HepG2 (cell line): ENCODE measurements around the gene ZNF697. TPM values are rescaled to one million over a fixed set of nuclear protein-coding genes. Genes with fewer than 3 reads are reported as not detected.

Experiments used
- ATAC-seq: fragments of 200-7000 bp; cut with Tn5 transposase; 3 replicates; pipeline ENCODE4 v1.9.1; 2020; ENCODE audit warnings: mild to moderate bottlenecking, moderate library complexity
- BruUV-seq: library from RNA; stranded (reverse); fragments of 400-500 nt; replicated peaks from 2 replicates; lab custom pipeline; 2021; lab: Mats Ljungman, UMichigan
- CTCF ChIA-PET: fragments of 300-600 bp; formaldehyde crosslinking; extraction: SDS; loops from one replicate; lab custom pipeline; 2021; ENCODE audit warnings: low total read pairs, inconsistent platforms, low intra/inter-chr PET ratio; lab: Yijun Ruan, JAX
- POLR2A ChIA-PET: fragments of 350-600 bp; sonication (Branson Sonifier 250); formaldehyde crosslinking; loops from one replicate; lab custom pipeline; 2020; ENCODE audit warnings: antibody characterized with exemption, inconsistent platforms; lab: Yijun Ruan, JAX
- DNase-seq: peaks from one replicate; pipeline ENCODE4 v3.0.0-alpha.2; 2015; ENCODE audit warnings: low spot score
- FAIRE-seq: peaks from 3 replicates; lab custom pipeline; 2011; peaks lifted over from hg19 to GRCh38; lab: Jason Lieb, UNC
- H2AFZ ChIP-seq: one replicate; pipeline ENCODE4 v1.6.1; 2011; ENCODE audit warnings: low read length, inconsistent platforms
- H3K27ac ChIP-seq: fragments of 300-600 bp; 3 replicates; pipeline ENCODE4 v1.8.0; 2011; ENCODE audit warnings: mixed run types, mild to moderate bottlenecking, mixed read lengths, low read length, inconsistent platforms; ENCODE audit not compliant: insufficient read depth; ENCODE audit errors: extremely low read length
- H3K27me3 ChIP-seq, 2 experiments: fragments of 200-600 bp in 1 of 2; 2 replicates in 1 of 2; 3 replicates in 1 of 2; pipeline versions ENCODE4 v1.6.0 to v1.8.0; 2011; ENCODE audit warnings: low read length in 2 of 2, mild to moderate bottlenecking in 2 of 2, moderate library complexity in 2 of 2, inconsistent platforms in 1 of 2; ENCODE audit not compliant: insufficient read depth in 2 of 2, control insufficient read depth in 1 of 2
- H3K36me3 ChIP-seq, 2 experiments: fragments of 200-600 bp in 1 of 2; replicated peaks in 1 of 2; 2 replicates in 1 of 2; 3 replicates in 1 of 2; pipeline versions ENCODE4 v1.5.1 to v1.8.0; 2011; ENCODE audit warnings: low read length in 2 of 2, inconsistent platforms in 1 of 2; ENCODE audit not compliant: insufficient read depth in 2 of 2, control insufficient read depth in 1 of 2
- H3K4me1 ChIP-seq: 2 replicates; pipeline ENCODE4 v1.5.1; 2012; ENCODE audit warnings: low read length, inconsistent platforms; ENCODE audit not compliant: insufficient read depth
- H3K4me2 ChIP-seq: 2 replicates; pipeline ENCODE4 v1.6.0; 2011; ENCODE audit warnings: low read depth, low read length, inconsistent platforms
- H3K4me3 ChIP-seq, 3 experiments: fragments of 200-600 bp in 1 of 3; sonication (generic), shearing (Covaris generic) in 1 of 3; replicated peaks in 1 of 3; 2 replicates each; pipeline ENCODE4 v1.5.1; 2011 to 2016; ENCODE audit warnings: low read length in 3 of 3, inconsistent platforms in 2 of 3, low read depth in 2 of 3, mild to moderate bottlenecking in 2 of 3, control low read depth in 1 of 3, mixed read lengths in 1 of 3; ENCODE audit not compliant: insufficient read depth in 1 of 3
- H3K79me2 ChIP-seq: one replicate; pipeline ENCODE4 v1.6.1; 2011; ENCODE audit warnings: low read length, inconsistent platforms; ENCODE audit not compliant: insufficient read depth
- H3K9ac ChIP-seq: 2 replicates; pipeline ENCODE4 v1.6.0; 2011; ENCODE audit warnings: mild to moderate bottlenecking, low read depth, low read length, inconsistent platforms; ENCODE audit not compliant: insufficient read depth
- H3K9me3 ChIP-seq: 2 replicates; pipeline ENCODE4 v1.5.1; 2012; ENCODE audit warnings: mild to moderate bottlenecking, low read length
- H4K20me1 ChIP-seq: 2 replicates; pipeline ENCODE4 v1.6.0; 2011; ENCODE audit warnings: inconsistent platforms, mild to moderate bottlenecking, low read length, moderate library complexity; ENCODE audit not compliant: insufficient read depth
- BHLHE40 ChIP-seq: IDR thresholded peaks from 2 replicates; pipeline ENCODE4 v1.6.1; 2011; ENCODE audit warnings: low read length, improper control_type of control experiment
- DDIT3 ChIP-seq: sonication (generic); formaldehyde crosslinking; IDR thresholded peaks from 2 replicates; pipeline ENCODE4 v1.4.0; 2020; ENCODE audit warnings: mild to moderate bottlenecking, missing genetic modification reagents
- E2F1 ChIP-seq: sonication (generic); formaldehyde crosslinking; IDR thresholded peaks from 2 replicates; pipeline ENCODE4 v1.5.0; 2020; ENCODE audit warnings: missing genetic modification reagents
- HBP1 ChIP-seq: IDR thresholded peaks from 2 replicates; pipeline ENCODE4 v1.6.1; 2016; ENCODE audit warnings: low read depth, control low read depth
- SOX6 ChIP-seq, 2 experiments: fragments of 450-650 bp in 1 of 2; sonication (generic) in 1 of 2; formaldehyde crosslinking in 1 of 2; IDR thresholded peaks; 2 replicates each; pipeline versions ENCODE4 v1.4.0 to v1.6.1; 2017 to 2020; ENCODE audit warnings: antibody characterized with exemption in 1 of 2, mild to moderate bottlenecking in 1 of 2, missing genetic modification reagents in 1 of 2
- TCF7 ChIP-seq: sonication (generic); IDR thresholded peaks from 2 replicates; pipeline ENCODE4 v1.6.1; 2016; ENCODE audit warnings: antibody characterized with exemption, low read depth
- ZBTB46 ChIP-seq: sonication (generic); formaldehyde crosslinking; IDR thresholded peaks from 2 replicates; pipeline ENCODE4 v1.4.0; 2020; ENCODE audit warnings: mild to moderate bottlenecking, missing genetic modification reagents, borderline replicate concordance
- ZNF264 ChIP-seq: sonication (generic); formaldehyde crosslinking; IDR thresholded peaks from 2 replicates; pipeline ENCODE4 v1.4.0; 2020; ENCODE audit warnings: missing genetic modification reagents
- ZNF749 ChIP-seq: sonication (generic); formaldehyde crosslinking; IDR thresholded peaks from 2 replicates; pipeline ENCODE4 v1.8.0; 2022; ENCODE audit warnings: mild to moderate bottlenecking, missing genetic modification reagents, moderate library complexity, borderline replicate concordance
- WGBS: methylation state at CpG from one replicate; pipeline ENCODE4 v1.1.6; 2017; ENCODE audit warnings: low lambda C conversion rate; 5-methylcytosine and 5-hydroxymethylcytosine counted together
- in situ Hi-C: cut with HindIII; loops from 2 replicates; pipeline ENCODE4 v1.10.0; 2017; ENCODE audit warnings: low pct_unique_long_range_greater_than_20kb; ENCODE audit not compliant: extremely low pct_ligation_motif_present
- intact Hi-C: fragments of 100-400 bp; cut with micrococcal nuclease; formaldehyde crosslinking; loops from one replicate; pipeline ENCODE4 v1.10.0; 2022; ENCODE audit not compliant: unreplicated experiment
- polyA plus RNA-seq, 8 experiments: library from polyadenylated mRNA; depleted of rRNA in 3 of 8; stranded (reverse) in 7 of 8; unstranded in 1 of 8; fragments of >200 nt; fragmentation: Illumina TruSeq in 4 of 8; extraction: Trizol in 4 of 8; gene quantifications; 2 replicates each; pipeline versions ENCODE4 v1.2.1 to v1.2.3, GENCODE V29; 2011 to 2016; ENCODE audit warnings: low read depth in 4 of 8, missing spikeins in 1 of 8, mixed read lengths in 1 of 8; ENCODE audit not compliant: insufficient read depth in 1 of 8
- total RNA-seq, 5 experiments: library from RNA; depleted of rRNA; stranded (reverse); fragments of >200 nt; fragmentation: Illumina TruSeq; extraction: Trizol; gene quantifications; 2 replicates each; pipeline ENCODE4 v1.2.3, GENCODE V29; 2016; ENCODE audit warnings: low read depth in 1 of 5

Gene ZNF697
- total and polyA plus RNA-seq, 2 of the 13 experiments (the other 11 are each of a cell fraction or from before 2014, with no cell fraction given): 2.3 to 7.1 TPM

GRCh38 chr1:119686661-119687060 lies 38.6 kb upstream of the ZNF697 start:
- intact Hi-C loops (no loop called here), in situ Hi-C loops (no loop called here)
- DNase-seq: no peak
- Histone ChIP-seq H3K4me1 (no peaks in the 10 kb centered on the region), H3K4me3 (no peak overlapping the region), H3K9me3 (no peaks in the 10 kb centered on the region), H2AFZ (no peak overlapping the region), H3K4me2 (no peak overlapping the region), H3K36me3 (no peaks in the 10 kb centered on the region), H4K20me1 (no peaks in the 10 kb centered on the region), H3K9ac (no peak overlapping the region), H3K27me3 (no peaks in the 10 kb centered on the region), H3K27ac (no peak overlapping the region), H3K79me2 (no peaks in the 10 kb centered on the region)
- BruUV-seq: no TSS peak
- CTCF ChIA-PET: no interaction called here
- POLR2A ChIA-PET: no interaction called here
- no peak for TF ChIP-seq DDIT3
- no peak for TF ChIP-seq ZNF264 (CRISPR knock-in tag)
- no peak for TF ChIP-seq E2F1 (CRISPR knock-in tag)
- TF ChIP-seq ZNF749 (CRISPR knock-in tag): no peak
- no peak for TF ChIP-seq TCF7
- TF ChIP-seq SOX6 (IDR thresholded peaks at IDR 0.05): no peak
- TF ChIP-seq SOX6 (CRISPR knock-in tag; IDR thresholded peaks at IDR 0.05): no peak
- no peak for TF ChIP-seq ZBTB46 (CRISPR knock-in tag)
- no peak for TF ChIP-seq HBP1 (CRISPR knock-in tag)
- TF ChIP-seq BHLHE40: no peak
- FAIRE-seq: no peak
- no peak for ATAC-seq
- 49% methylated on average over 3 of the region's 3 CpGs for WGBS
